ENCODE results near the gene TXNDC12. TPM values are rescaled to one million over a fixed set of nuclear protein-coding genes. Genes with fewer than 3 reads are reported as not detected.

TXNDC12 gene
- total and polyA plus RNA-seq, 7 donors = 9.0 to 33.3 (median 26.2) TPM

GRCh38 chr1:51981555-51981954 lies 73.4 kb downstream of the TXNDC12 start:
- Histone ChIP-seq H3K4me1 (no peaks in the 10 kb centered on the region), H3K27me3 (no peaks in the 10 kb centered on the region), H3K36me3 (no peaks in the 10 kb centered on the region), H3K9me3 (no peaks in the 10 kb centered on the region), H3K27ac (no peak overlapping the region), H3K4me3 (no peak overlapping the region)
- DNase-seq = no peak
- 89 to 93% methylated on average over 1 of the region's 1 CpG for WGBS, 2 donors
- TF ChIP-seq POLR2A (IDR thresholded peaks at IDR 0.05) (no peak), EP300 (IDR thresholded peaks at IDR 0.05) (no peak), POLR2AphosphoS5 (IDR thresholded peaks at IDR 0.05) (no peak)
- TF ChIP-seq, protein P1, sequence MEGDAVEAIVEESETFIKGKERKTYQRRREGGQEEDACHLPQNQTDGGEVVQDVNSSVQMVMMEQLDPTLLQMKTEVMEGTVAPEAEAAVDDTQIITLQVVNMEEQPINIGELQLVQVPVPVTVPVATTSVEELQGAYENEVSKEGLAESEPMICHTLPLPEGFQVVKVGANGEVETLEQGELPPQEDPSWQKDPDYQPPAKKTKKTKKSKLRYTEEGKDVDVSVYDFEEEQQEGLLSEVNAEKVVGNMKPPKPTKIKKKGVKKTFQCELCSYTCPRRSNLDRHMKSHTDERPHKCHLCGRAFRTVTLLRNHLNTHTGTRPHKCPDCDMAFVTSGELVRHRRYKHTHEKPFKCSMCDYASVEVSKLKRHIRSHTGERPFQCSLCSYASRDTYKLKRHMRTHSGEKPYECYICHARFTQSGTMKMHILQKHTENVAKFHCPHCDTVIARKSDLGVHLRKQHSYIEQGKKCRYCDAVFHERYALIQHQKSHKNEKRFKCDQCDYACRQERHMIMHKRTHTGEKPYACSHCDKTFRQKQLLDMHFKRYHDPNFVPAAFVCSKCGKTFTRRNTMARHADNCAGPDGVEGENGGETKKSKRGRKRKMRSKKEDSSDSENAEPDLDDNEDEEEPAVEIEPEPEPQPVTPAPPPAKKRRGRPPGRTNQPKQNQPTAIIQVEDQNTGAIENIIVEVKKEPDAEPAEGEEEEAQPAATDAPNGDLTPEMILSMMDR (IDR thresholded peaks at IDR 0.05) = no peak
- intact Hi-C loops (cut with DNase I) = no loop called here

- Histone ChIP-seq H3K27me3 (no peaks in the 10 kb centered on the region), H3K4me1 (no peaks in the 10 kb centered on the region), H3K36me3 (no peaks in the 10 kb centered on the region), H3K4me3 (no peak overlapping the region), H3K27ac (no peak overlapping the region), H3K9me3 (no peaks in the 10 kb centered on the region)
- DNase-seq = no peak
- TF ChIP-seq, protein P1 (IDR thresholded peaks at IDR 0.05) = no peak
- TF ChIP-seq EP300 (IDR thresholded peaks at IDR 0.05) (no peak), POLR2A (IDR thresholded peaks at IDR 0.05) (no peak), POLR2AphosphoS5 (IDR thresholded peaks at IDR 0.05) (no peak)
- intact Hi-C loops (cut with DNase I) = no loop called here
These were observed 76.9 kb downstream of the TXNDC12 start for GRCh38 chr1:51978099-51978498.

DNA sequence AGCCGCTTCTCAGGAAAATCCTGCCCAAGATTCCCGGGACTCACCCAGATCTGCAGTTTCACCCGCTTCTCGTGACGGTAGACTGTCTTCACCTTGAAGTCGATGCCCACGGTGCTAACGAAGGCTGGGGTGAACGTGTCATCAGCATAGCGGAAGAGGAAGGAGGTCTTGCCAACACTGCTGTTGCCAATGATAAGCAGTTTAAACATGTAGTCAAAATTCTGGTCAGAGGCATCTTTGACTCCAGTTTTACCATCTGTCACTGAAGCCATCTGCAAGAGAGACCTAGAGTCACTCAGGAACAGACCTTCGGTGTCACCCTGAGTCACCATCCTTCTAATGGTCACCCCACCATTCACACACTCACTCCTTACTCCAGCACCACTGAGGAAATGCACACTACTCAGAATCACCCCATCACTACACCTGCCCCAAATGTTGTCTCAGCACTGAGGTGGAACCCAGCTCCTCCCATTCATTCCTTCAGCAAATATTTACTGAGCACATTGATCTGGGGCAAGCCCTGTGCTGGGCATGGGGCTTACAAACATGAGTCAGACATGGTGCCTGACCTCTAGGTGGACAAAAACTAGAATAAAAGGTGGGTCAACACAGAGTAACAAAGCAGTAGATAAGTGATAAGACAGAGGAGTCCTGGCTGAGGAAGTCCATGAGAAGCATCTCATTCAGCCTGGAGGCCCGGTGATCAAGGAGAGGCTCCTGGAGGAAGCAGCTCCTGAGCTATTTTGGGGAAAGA lies 78.0 kb downstream of the TXNDC12 start:
- intact Hi-C loops (cut with DNase I) = no loop called here
- no peak overlapping the region for H3K4me3 ChIP-seq

GRCh38 chr1:51973587-51974474 lies 81.2 kb downstream of the TXNDC12 start:
- TF ChIP-seq EP300 (IDR thresholded peaks at IDR 0.05) (no peak), POLR2AphosphoS5 (IDR thresholded peaks at IDR 0.05) (no peak), POLR2A (IDR thresholded peaks at IDR 0.05) (no peak)
- TF ChIP-seq, protein P1 (IDR thresholded peaks at IDR 0.05) = no peak
- no peaks in the 10 kb centered on the region for H3K9me3 ChIP-seq
- H3K4me1 ChIP-seq = no peaks in the 10 kb centered on the region
- no peaks in the 10 kb centered on the region for H3K27me3 ChIP-seq
- no peaks in the 10 kb centered on the region for H3K36me3 ChIP-seq
- WGBS, 2 donors = 85 to 92% methylated on average over 1 of the region's 1 CpG
- DNase-seq = no peak
- H3K27ac ChIP-seq = no peak overlapping the region
- intact Hi-C loops (cut with DNase I) = no loop called here
- H3K4me3 ChIP-seq = no peak overlapping the region

More for the DNA sequence above, 78.0 kb downstream of the TXNDC12 start:
- H3K36me3 ChIP-seq = no peaks in the 10 kb centered on the region
- TF ChIP-seq POLR2AphosphoS5 (IDR thresholded peaks at IDR 0.05) = no peak
- TF ChIP-seq, protein P1 (IDR thresholded peaks at IDR 0.05) = no peak
- TF ChIP-seq POLR2A (IDR thresholded peaks at IDR 0.05) = no peak
- no peak for TF ChIP-seq EP300 (IDR thresholded peaks at IDR 0.05)
- DNase-seq = no peak
- no peaks in the 10 kb centered on the region for H3K4me1 ChIP-seq
- no peaks in the 10 kb centered on the region for H3K9me3 ChIP-seq
- 88 to 90% methylated on average over 12 of the region's 12 CpGs for WGBS, 2 donors
- H3K27me3 ChIP-seq = no peaks in the 10 kb centered on the region
- no peak overlapping the region for H3K27ac ChIP-seq

Small RNA genes within 50 kb of the gene (small RNA-seq; reads per million reads assigned to genes)
- 0 reads per million in 3 donors for gene RN7SL290P
- 0.15 to 0.32 (median 0.18) reads per million in 3 donors for gene RNA5SP48

Other genes with a start within 250 kb of the TXNDC12 start
- 10 to 100 TPM; 71.0 to 91.4 (median 81.4) TPM for gene NRDC, start 176.5 kb downstream of the TXNDC12 start, total RNA-seq
- 10 to 100 TPM; 34.4 to 70.6 (median 37.2) TPM for gene NRDC, start 176.5 kb downstream of the TXNDC12 start, polyA plus RNA-seq
- 1 to 10 TPM; 1.5 to 4.3 (median 3.5) TPM for gene RAB3B, start 64.5 kb downstream of the TXNDC12 start, total RNA-seq
- gene RAB3B, start 64.5 kb downstream of the TXNDC12 start, polyA plus RNA-seq = 1 to 10 TPM; 1.5 to 3.2 (median 2.4) TPM
- 10 to 100 TPM in 3 of 4 donors, 1 to 10 TPM in 1; 8.2 to 15.0 (median 11.0) TPM for gene KTI12, start 21.4 kb downstream of the TXNDC12 start, total RNA-seq
- 1 to 10 TPM; 4.9 to 9.6 (median 6.0) TPM for gene KTI12, start 21.4 kb downstream of the TXNDC12 start, polyA plus RNA-seq
- 10 to 100 TPM; 42.9 to 58.1 (median 51.1) TPM for gene BTF3L4, start 1.1 kb upstream of the TXNDC12 start, total RNA-seq
- gene BTF3L4, start 1.1 kb upstream of the TXNDC12 start, polyA plus RNA-seq = 10 to 100 TPM; 22.2 to 30.0 (median 27.3) TPM
- 10 to 100 TPM; 25.9 to 36.3 (median 28.8) TPM for gene ZFYVE9, start 86.9 kb upstream of the TXNDC12 start, total RNA-seq
- 1 to 10 TPM; 4.7 to 7.2 (median 5.4) TPM for gene ZFYVE9, start 86.9 kb upstream of the TXNDC12 start, polyA plus RNA-seq

Measured in sigmoid colon (tissue), 7 donors.